CD4-positive, alpha-beta T cell treated with Interleukin-15 for 1 hour (primary cell): Measurements from ENCODE around the gene TCF7.
"Not testable (repeated sequence)": the region's sequence is repeated elsewhere in the genome, so short reads cannot be mapped to it uniquely, and the experiment has no call there.

Experiments used
- DNase-seq: peaks from one replicate; pipeline ENCODE4 v3.0.0-alpha.2; 2020

TCF7 gene

DNA sequence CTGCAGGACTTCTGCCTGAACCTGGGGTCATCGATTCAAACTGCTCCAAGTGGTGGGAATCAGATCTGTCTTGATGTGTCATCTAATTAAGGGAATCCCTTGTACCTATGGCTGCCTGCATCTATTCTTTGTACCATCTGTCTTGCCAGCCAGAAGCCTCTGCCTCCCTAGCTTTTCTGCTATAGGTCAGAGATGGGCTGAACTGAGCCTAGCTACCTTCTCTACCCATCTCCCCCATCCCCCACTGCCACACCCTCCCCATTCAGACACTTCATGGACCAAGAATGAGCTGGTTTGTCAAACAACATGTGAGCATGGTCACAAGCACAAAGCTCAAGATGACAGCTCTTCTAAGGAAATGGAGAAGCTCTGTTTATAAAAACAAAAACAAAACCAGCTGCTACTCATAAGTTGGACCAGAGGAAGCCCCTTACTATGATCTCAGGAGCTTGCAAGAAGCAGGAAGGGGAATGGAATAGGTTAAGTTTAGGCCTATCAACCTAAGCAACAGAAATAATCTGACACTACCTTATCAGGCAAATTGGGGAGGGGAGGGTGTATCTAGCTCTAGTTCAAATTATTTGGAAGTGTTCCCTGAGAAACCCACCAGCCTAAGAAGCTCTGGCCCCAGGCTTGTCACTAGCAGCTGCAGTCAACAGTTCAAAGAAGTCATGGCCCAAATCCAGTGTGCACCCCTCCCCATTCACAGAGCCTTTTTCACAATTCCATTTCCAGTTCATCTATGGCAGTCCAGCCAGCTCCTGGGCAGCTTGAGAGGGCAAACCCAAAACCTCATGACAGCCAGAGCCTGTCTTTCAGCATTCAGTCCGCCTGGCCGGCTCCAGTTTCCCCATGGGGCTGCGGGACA lies 32.4 kb downstream of the TCF7 start:
- DNase-seq: no peak

DNA sequence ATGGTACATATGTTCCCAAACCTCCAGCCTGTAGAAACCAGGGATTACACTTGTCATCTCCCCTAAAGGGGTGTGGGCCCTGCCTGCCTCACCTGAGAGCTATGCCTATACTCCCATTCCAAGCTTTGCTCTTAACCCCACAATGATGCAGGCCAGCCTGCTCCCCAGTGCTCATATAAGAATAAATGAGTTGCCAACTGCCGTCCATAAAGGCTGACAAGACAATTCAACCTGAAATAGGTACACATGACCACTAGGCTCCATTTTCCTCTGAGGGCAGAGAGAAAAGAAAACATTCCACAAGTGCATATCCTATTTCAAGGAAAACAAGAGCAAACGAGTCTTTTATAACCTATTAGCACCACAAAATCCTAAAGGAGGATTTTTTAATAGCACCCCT lies 33.8 kb downstream of the TCF7 start:
- no peak for DNase-seq

DNA sequence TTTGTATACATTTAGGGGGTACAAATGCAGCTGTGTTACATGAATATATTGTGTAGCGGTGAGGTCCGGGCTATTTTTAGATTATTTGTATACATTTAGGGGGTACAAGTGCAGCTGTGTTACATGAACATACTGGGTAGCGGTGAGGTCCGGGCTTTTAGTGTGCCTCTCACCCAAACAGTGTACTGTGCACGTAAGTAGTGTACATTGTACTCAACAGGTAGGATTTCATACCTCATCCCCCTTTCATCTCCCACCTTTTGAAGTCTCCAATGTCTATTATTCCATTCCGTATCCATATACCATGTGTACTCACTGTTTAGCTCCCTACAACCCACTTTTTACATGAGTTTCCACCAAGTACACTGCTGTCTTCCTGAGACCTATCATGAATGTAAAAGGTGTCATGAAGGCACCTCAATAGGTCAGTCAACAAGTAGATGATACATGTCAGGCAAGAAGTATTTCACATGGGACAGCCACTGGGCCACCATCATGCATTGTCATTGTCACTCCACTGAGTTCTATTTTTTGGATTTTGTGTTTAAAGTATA lies 34.6 kb downstream of the TCF7 start:
- DNase-seq: no peak

DNA sequence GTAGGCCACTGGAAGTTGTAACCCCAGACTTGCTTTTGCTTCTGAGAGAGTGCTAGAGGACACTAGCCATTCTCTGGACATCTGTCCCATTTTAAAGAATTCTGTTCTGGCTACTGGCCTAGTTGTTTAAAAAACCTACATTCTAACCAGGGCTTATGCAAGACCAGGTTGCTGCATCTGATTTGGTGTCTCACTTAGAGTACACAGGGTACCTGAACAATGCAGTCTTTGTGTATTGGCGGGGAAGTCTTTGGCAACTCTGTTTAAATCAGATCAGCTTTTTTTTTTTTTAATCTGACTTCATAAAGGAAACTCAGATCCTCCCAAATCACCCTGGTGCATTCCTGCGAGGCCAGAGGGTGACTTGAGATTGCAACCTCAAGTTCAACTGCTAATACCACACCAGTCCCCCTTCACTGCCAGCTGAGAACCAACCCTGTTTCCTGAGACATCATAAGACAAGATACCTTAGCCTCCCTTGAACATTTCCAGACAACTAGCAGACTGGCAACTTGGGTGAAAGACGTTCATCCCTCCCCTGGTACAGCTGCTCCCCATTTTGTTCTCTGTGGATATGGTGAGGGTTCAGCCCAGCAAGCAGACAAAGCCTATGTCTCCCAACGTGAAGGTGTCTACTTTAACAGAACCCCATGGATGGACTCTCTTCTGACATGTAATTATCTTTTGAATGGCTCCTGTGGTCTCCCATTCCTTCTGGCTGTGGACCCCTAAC lies 35.3 kb downstream of the TCF7 start:
- DNase-seq: no peak

DNA sequence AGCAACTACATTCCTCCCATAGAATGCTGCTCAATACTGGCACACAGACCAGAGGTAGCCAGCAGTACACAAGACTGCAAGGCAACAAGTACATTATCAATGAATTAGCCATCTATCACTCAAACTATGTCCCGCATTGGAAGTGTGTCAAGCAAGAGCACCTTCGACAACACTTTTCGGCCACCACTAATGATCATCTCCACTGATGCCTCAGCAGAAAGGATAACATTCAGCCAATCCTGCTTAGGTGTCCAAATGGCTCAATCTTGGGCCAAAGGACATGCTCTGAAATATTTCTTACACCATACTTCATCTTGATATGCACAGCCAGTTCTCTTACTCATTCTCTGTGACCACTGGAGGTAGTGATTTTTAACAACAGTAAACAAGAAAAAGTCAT lies 37.2 kb downstream of the TCF7 start:
- no peak for DNase-seq

DNA sequence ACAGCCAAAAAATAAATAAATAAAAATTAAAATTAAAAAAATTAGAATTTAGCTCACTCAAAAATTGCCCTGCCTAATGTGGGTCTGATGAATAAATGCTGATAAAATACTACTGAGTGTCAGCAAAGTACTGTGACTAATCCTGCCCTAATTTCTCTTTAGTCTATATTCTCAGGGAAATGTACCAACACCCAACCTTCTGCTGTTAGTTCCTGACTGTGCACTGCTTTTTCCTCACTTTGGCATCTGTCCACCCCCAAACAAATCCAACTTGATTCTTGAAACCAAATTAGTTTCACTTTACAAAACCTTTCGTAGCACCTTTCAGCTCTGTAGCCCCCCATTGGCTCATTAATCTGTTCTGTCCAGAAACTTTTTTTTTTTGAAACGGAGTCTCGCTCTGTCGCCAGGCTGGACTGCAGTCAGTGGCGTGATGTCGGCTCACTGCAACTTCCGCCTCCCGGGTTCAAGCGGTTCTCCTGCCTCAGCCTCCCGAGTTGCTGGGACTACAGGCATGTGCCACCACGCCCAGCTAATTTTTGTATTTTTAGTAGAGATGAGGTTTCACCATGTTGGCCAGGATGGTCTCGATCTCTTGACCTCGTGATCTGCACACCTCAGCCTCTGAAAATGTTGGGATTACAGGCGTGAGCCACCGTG lies 37.8 kb downstream of the TCF7 start:
- not testable (repeated sequence) for DNase-seq

DNA sequence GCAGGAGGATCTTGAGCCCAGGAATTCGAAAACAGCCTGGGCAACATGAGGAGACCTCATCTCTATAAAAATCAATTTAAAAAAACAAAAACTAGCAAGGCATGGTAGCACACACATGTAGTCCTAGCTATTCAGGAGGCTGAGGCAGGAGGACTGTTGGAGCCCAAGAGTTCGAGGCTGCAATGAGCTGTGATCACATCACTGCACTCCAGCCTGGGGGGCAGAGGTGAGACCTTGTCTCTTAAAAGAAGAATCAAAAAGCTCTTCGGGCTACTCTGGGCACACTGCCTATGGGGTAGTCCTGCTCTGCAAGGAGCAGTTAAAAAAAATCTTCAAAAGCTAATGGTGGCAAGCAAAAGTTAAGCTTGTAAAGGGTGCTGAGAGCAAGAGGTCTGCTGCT lies 38.8 kb downstream of the TCF7 start:
- DNase-seq: no peak

DNA sequence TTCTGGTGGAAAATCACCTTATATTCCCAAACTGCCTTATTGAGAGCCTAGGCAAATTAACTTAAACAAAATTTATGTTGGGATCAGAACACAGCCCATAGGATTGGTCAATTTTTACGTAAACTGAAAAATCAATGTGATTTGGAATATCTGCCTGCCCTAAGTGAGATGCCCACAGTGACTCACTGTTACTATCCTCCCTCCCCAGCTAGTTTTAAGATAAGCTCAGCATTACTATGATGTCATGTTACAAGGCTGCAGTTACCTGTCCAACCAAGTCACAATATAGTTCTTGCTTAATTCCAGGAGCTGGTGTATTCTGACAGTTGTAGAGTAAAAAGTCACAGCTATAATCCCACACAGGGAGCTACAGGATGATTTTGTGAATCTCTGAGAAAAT lies 39.2 kb downstream of the TCF7 start:
- no peak for DNase-seq

DNA sequence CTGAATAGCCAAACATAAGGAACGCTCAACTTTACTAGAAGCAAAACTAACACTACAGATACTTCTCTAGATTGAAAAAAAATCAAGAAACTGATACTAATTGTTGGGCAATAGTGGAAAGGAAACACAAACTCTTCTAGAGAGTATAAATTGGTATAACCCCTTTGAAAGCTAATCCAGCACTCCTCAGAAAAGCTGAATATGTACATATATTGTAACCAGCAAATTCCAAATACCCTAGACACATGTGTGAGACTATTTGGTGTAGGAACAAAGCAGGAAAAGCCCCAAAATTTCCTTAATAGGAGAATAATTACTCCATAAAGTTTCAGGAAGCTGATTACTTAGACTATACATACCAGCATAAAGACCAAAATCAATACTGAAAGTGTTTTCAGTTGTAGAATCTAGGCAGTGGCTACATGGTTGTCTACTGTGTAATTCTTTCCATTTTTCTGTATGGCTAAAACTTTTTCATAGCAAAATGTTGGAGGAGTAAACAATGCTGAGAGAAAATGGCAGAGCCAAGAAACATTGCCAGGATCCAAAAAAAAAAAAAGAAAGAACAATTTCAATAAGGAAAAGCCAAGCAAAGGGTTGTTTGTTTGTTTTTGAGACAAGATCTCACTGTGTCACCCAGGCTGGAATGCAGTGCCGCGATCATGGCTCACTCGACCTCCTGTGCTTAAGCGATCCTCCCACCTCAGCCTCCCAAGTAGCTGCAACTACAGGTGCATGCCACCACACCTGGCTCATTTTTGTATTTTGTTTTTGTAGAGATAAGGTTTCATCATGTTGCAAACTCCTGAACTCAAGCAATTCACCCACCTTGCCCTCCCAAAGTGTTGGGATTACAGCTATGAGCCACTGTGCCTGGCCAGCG lies 47.3 kb downstream of the TCF7 start:
- no peak for DNase-seq

DNA sequence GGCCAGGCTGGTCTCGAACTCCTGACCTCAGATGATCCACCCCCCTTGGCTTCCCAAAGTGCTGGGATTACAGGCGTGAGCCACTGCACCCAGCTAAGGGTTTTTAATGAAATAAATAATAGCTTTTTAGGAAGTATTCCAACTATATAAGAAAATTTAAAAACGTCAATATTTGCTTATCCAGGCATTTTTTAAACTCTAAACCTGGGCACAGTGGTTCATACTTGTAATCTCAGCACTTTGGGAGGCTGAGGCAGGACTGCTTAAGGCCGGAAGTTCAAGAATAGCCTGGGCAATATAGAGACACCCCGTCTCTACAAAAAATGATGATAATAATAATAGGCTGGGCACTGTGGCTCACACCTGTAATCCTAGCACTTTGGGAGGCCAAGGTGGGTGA lies 48.1 kb downstream of the TCF7 start:
- no peak for DNase-seq

DNA sequence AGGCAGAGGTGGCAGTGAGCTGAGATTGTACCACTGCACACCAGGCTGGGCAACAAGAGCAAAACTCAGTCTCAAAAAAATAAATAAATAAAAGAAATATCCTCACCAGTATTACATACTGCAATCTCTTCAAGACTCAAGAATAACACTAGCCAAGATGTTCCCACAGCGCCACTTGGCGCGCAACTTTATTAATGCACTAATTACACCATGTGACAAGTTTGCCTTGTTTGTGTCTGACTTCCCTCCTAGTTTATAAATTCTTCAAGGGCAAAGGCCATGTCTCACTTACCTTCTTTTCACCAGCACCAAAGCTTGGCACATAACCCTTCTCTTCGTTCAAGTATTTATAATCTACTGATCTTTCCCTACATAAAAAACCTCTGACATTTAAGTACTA lies 57.5 kb downstream of the TCF7 start:
- DNase-seq: no peak

DNA sequence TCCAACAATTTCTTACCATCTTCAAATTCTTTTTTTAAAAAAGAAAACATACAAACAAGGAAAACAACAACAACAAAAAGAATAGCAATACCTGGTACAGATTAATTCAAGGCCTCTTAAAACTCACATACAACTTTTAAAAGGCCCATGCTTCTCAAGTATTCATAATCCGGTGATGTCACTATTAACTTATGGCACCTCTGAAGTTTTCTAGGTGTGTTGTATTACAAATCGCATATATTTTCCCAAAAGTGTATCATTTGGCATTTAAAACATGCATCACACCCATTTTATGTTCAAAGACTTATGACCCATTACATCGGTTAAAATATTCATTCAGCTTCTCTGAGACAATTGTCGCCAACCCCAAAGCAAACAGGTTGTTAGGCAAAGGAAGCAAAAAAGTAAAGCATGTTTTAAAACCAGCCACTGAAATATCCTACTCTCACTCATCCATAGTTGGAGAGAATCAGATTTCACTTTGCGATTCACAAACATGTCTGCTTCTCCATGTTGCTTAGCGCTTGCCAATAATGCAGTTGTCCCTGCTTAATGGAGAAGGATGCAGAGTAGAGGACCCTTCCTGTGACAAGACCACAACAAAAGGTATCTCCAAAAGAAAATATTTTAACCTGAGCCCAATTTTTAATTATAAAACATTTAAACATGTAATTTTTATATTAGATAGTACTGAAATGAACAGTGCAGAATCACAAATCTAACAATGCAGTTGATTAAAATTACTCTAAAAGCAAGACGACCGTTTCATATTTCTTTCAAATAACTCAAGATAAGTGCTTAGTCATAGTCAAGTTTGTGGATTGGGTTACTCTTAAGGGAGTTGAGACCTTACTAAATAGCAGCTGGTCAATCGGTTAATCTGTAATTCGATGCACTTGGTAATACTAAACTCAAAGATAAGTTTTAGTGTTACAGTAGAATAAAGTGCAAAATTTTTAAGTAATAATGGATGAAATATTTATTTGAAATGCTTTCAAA lies 60.7 kb downstream of the TCF7 start:
- no peak for DNase-seq

DNA sequence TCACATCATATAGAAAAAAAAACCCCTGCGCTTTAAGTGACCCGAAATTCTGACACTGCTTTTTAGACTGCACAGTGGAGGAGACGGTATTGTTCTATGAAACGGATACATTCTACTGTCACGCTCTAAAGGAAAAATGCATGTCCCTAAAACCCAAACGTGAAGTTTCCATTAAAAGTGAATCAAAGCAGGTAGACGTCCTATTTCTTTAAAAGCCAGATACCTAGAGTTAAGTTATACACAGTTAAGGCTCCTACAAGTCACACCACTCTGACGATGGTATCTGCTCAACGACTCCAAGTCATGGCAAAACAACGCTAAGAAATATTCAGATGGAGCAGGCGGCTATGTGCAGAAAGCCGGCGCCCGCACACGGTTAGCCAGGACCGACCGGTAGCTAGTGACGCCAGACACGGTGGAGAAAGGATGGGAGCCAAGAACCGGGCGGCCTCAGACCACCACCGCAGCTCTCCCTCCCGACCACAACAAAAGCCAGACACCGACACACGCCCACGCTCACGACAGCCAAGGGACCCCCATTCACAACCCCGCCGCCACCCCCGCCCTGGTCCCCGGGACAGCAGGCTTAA lies 61.5 kb downstream of the TCF7 start:
- DNase-seq: no peak

DNA sequence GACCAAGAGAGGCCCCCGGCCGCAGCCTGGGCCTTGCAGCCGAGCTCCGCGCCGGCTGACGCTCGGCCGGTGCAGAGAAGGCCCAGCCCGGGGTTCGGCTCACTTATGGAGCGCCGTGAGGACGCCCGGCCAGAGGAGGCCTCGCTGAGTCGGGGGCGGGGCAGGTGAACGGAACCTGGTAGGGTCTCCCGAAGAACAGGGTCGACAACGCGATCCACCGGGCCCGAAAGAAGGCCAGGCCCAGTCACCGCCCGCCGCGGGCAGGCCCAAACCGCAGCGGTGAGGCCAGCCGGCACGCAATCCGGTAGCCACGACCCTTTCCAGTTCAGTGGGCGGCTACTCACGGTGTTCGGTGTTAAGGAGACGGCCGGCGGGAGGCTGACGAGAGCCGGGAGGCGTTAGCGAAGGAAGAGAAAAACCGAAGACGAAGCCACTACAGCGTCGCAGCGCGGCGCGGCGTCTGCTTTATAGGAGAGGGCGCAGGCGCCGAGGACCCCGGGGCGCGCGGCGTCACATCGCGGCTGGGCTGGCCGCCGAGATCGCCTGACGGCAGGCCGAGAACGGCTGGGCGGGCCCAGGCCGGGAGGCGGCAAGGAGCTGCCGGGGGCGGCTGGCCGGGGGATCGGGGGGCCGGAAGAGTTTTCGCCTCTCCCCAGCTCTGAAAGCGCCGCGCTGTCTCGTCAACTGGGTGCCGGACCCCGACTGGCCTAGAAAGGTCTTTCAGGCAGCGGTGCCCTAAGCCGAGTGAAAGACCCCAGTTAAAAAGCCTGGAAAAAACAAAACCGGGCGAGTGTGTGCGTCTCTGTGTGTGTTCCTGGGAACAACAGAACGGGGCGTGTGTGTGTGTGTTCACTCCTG lies 62.3 kb downstream of the TCF7 start, which contains the start of gene SKP1:
Gene SKP1, minus strand, starts transcription at position 440 of the 858 bp plus-strand sequence. CDS start 2,928 bp downstream, outside the sequence.
- DNase-seq: peak; percentile 84

DNA sequence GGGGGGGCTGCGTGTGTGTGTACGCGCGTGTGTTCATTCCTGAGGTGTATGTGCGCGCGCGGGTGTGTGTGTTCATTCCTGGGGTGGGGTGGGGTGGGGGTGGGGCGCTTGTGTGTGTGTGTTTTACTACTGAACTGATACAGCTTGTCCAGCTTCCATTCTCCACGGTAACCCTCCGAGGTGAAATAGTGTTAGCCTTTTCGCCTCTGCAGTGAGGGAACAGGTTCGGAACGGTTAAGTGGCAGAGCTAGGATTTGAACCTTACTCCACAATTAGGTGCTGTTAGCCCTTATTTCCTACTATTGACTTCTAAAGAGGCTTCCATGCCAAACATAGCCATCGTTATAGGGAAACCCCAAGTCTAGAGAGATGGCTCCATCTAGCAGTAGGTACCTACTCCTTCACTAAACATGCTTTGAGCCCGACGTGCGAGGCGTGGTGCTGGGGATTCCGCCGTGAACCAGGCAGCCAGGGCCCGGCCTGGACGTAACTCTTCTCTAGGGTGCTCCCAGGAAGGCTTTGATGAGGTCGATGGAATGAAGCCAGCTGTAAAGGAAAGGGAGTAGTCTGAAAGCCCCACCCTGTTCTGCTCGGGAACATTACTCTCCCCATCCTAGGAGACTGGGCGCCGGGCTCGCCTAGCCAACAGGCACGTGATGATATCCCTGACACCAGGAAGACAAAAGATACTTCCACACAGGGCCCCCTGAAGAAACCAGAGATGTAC lies 63.1 kb downstream of the TCF7 start:
- no peak for DNase-seq

DNA sequence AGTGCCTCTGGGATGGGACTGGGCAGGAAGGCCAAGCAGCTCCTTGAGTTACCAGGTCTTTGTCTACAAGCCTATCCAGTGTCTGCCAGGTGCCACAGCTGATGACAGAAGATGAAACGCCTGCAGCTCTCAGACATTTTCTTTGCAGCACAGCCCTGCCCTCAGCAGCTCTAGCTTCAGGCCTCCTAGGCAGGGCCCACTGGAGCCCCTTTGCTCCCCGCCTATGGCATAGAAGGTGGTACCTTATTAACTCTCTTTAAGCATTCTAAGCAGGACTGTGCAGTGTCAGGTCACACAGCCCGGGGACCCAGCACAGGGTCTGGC lies 63.6 kb downstream of the TCF7 start:
- no peak for DNase-seq

DNA sequence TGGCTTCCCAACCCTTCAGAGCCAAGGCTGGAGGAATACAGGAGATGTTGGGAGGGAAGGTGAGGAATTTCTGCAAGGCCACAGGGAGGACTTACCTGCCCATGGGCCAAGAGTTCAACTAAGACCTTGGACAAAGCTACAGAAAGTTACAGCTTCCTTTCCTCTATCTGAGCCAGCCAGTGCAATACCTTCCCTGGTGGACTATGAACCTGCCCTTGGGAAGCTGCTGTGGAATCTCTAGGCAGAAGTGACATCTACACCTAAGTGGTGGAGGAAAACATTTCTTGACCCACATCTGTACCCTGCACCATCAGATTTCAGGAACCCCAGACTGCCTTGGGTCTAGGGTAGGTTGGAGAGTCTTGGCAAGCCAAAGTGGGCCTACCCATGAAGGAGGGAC lies 69.0 kb downstream of the TCF7 start:
- no peak for DNase-seq

DNA sequence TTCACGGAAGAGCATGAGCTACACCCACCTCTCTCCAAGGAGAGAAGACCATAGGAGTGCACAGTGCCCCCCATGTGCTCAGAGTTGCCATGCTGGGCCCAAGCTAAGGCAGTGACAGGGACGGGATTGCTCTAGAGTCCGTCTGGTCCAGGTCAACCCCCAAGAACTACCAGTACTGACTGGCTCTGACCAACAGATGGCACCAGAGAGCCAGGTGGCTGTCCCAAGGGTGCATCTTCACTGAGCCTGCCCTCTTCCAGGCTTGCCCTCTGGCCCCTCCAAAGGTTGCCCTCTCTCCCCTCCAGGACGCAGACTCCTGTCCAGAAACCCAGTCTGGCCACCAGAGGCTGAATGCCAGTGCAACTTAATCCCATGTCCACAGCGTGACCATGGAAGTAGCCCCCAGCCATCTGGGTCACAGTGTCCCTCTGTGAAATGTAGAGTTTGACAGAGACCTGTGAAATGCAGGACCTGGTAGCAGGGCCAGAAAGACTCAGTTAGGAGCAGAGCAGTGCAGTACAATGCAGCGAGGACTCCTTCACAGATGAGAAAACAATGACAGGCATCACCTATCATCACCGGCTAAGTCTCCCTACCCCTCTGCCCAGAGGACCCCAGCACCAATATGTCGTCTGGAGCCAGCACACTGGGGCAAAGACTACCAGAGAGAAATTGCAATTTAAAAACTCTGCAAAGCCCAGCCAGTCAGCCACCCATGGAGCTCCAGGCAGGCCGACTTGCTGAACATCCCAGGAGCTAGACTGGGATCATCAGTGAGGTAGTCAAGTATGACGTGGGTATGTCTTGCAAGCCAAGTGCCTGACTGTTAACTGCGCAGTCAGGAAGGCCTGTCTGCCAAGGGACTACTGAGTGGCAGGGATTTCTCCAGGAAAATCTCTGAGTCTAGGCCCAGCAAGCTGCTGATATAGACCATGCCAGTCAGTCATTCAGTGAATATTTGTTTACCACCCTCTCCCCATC lies 70.0 kb downstream of the TCF7 start:
- DNase-seq: peak; percentile 74
